GM04503 (cell line): ENCODE data around the gene AK4.
"Not testable (repeated sequence)": the region's sequence is repeated elsewhere in the genome, so short reads cannot be mapped to it uniquely, and the experiment has no call there.

ENCODE experiments used
- DNase-seq: peaks from one replicate; pipeline ENCODE4 v3.0.0-alpha.2; 2012; ENCODE audit warnings: low read depth

The AK4 gene

GRCh38 chr1:65214340-65215027 lies 66.5 kb downstream of the AK4 start:
- no peak for DNase-seq

- DNase-seq, result no peak
These were observed 69.0 kb downstream of the AK4 start for GRCh38 chr1:65216989-65217388.

- DNase-seq, result no peak
These were observed 73.8 kb downstream of the AK4 start for GRCh38 chr1:65221638-65222339.

GRCh38 chr1:65222340-65222940 lies 74.4 kb downstream of the AK4 start:
- no peak for DNase-seq

- DNase-seq, result no peak
These were observed 76.7 kb downstream of the AK4 start for GRCh38 chr1:65224681-65225091.

- no peak for DNase-seq
These were observed 77.2 kb downstream of the AK4 start for GRCh38 chr1:65225179-65225578.

GRCh38 chr1:65229201-65229600 lies 81.2 kb downstream of the AK4 start:
- no peak for DNase-seq

GRCh38 chr1:65229754-65230339 lies 81.8 kb downstream of the AK4 start:
- no peak for DNase-seq

- DNase-seq, result no peak
These were observed 82.9 kb downstream of the AK4 start for GRCh38 chr1:65230731-65231481.

GRCh38 chr1:65231718-65232330 lies 83.8 kb downstream of the AK4 start:
- no peak for DNase-seq

- no peak for DNase-seq
These were observed 84.5 kb downstream of the AK4 start for GRCh38 chr1:65232461-65232990.

GRCh38 chr1:65233782-65234181 lies 85.8 kb downstream of the AK4 start:
- no peak for DNase-seq

GRCh38 chr1:65235867-65236805 lies 88.1 kb downstream of the AK4 start:
- DNase-seq, result no peak

- DNase-seq, result not testable (repeated sequence)
These were observed 89.1 kb downstream of the AK4 start for GRCh38 chr1:65237088-65237487.

- DNase-seq, result no peak
These were observed 89.5 kb downstream of the AK4 start for GRCh38 chr1:65237503-65237902.

- no peak for DNase-seq
These were observed 90.0 kb downstream of the AK4 start for GRCh38 chr1:65238010-65238409.

- DNase-seq, result no peak
These were observed 95.5 kb downstream of the AK4 start for GRCh38 chr1:65243491-65243890.

- DNase-seq, result no peak
These were observed 97.3 kb downstream of the AK4 start for GRCh38 chr1:65245295-65245694.

- peak; percentile 99 for DNase-seq
These were observed 99.7 kb downstream of the AK4 start for GRCh38 chr1:65247419-65248359.
